Stimulated activated CD8-positive, alpha-beta memory T cell treated with anti-CD3 and anti-CD28 coated beads, Interleukin-7, amount 100 ng/mL, for 4 hours (primary cell): ENCODE results near the gene ARHGAP15.

Source experiments
- DNase-seq, 2 donors: peaks; one replicate each; pipeline ENCODE4 v3.0.0-alpha.2; 2020; ENCODE audit warnings: low read depth in 2 of 2

ARHGAP15 gene

DNA sequence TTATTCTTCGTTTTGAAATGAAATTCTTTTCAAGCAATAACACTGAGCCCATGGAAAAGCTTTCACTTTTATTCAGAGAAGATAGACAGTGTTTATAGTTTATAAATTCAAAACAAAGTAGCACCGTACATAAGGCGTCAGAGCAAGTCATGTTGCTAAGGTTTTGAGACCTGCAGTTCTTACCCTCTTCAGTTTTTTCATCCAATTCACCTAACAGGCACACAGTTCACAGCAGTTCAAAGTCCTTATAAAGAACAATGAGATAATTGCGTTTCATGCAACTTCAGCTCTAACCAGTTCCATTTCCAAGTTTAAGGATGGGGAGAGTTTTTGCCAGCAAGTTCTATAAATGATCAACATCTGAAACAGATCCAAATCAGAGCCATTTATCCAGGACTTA is 96.7 kb downstream of the ARHGAP15 start:
- DNase-seq = no peak

DNA sequence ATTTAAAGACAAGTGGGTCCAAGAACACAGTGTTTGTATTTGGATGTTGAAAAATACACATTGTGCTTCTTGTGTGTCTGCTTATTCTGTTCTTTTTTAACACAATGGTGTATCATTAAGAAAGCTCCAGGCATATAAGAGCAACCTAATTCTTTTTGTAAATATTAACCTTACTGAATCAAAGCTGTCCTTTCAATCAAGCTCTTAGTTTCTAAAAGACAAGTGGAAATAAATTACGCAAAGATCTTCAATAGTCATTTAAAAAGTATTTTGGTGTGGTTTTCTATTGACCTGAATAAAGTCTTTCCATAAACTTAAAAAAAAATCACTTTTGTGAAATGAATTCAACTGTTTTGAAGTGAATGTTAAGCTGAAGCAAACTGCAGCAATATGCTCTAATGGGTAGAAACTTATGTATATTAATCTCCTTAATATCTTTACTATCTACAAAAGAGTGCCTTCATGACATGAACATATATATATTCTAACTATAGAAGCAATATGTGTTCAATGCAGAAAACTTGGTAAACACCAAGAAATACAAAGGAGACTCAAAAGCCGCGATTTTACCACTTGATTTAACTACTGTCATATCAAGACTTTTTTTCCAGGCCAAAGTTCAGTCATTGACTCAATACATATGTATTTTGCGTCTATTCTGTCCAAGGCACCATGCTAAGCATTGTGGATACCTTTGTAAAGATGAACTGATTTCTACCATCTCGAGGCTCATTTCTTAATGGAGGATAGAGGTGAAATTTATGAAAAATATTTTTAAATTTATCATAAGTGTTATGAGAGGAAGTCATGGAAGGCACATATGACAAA is 97.7 kb downstream of the ARHGAP15 start:
- DNase-seq = no peak

- no peak for DNase-seq
These were observed 100.2 kb downstream of the ARHGAP15 start for GRCh38 chr2:143229411-143229810.

DNA sequence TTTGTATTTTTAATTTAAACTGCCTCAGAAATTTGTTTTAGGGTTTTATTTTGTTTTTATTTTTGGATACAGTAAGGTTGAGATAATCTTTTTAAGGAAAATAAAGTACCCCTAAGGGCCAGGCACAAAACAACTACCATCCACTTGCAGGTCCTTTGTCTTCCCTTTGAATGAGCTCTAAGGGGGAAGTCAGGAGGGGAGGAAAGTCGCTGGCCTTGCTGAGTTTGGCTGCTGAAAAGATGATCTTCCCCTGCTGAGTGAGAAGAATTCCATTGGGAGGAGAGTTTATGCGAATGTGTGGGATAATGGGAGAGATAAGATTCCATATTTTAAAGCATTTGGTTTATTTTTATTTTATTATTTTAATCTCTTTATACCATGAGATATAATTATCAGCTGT is 100.7 kb downstream of the ARHGAP15 start:
- DNase-seq = no peak

DNA sequence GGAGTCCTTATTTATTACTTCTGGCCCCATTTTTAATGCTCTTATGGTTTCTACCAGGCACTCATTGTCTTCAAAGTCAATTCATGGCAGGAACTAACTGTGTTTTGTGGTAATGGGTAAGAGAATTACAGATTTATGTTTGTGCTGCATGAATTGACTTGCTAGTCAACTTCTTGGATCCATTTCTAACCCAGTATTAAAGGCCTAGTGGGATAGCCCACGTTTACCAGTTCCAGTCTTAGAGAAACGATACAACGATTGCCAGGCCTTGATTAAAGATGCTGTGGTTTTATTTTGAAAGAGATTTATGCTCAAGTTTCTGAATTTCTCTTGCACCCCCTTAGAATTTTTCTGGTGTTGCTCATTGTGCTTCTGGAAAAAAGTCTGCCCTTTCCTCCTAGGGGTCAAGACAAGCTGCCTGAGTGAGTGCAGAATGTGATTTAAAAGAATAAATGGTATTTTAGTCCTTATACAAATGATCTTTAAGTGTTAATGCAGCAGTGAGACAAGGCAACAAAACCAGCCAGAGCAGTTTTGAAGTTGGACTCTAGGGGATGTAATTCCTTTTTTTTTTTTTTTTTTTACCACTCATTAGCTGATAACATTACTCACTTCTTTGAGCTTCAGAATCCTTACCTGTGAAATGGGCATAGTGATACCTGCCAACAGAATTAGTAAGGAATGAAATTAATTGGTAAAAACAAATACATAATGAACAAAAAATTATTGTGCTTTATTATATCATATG is 101.5 kb downstream of the ARHGAP15 start:
- DNase-seq = no peak

- DNase-seq = no peak
These were observed 102.0 kb downstream of the ARHGAP15 start for GRCh38 chr2:143231254-143231645.

DNA sequence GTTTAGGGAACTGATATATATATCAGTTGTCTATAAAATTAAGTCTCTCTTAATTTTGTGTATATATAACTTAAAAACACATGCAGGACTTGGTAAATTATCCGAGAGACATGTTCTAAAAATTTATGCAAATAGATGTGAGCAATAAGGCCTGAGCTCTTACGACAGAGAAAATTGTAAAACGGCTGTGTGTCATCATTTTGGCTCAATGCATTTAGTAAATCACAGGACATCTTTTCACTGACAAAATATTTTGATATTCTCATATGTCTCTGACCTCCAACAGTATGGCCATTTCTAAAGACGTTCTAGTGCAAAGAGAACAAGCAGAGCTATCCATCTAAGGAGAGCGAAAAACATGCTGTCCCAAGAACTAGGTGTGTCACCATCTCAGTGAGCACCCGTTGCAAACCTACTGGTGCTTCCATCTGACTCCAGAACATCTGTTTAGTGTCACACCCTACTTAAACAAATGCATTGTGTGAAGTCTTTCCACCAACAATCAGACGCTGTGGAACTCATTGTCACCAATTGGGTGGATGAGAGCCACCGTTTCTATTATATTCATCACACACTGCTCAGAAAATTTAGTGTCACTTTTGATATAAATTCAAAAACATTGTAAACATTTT is 108.0 kb downstream of the ARHGAP15 start:
- no peak for DNase-seq

DNA sequence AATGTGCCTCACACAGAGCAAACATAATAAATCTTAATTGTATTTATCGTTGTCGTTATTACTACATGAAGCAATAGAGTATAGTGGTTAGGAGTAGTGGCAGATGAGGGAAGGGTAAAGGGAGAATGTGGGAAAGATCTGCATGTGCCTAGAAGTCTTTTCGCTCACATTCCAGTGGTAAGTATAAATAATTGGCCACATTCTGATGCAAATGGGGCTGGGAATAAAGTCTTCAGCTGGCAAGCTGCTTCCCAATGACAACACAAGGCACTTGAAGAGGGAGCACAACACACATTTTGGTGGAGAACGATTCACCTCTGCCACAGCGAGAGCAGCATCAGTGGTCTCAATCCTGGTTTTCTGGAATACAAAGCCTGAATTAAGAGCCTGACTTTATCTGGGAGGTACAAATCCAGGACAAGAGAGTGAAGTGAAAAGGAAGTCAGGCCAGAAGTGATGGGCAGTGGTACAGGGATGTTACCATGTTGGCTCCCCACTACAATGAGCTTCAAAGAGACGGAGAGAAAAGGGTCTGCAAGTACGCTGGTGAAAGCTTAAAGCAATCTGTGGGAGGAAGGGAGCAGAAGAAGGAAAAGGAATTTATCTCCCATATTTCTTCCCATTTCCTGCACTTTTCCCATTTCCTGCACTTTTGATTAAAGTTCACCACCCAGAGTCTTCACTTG is 112.3 kb downstream of the ARHGAP15 start:
- DNase-seq = no peak

DNA sequence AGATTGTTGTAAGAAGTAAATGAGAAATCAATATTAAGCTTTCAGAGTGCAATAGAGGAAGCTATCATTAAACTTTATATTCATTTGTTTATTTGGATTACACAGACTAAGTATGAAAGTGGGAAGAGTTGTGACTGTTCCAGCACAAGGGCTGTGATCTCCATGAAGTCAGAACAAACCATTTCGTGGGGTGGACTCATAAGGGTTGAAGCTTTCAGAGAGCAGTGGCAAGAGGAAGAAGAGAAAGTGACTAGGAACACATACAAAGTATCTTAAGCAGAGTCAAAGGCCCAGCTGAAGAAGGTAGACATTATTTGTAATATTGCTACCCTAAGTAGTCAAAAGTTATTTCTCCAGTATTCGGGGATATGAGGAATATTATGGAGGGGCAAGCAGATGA is 117.0 kb downstream of the ARHGAP15 start:
- DNase-seq = no peak

- DNase-seq = peak in 1 of 2 donors; percentile 25
These were observed 117.9 kb downstream of the ARHGAP15 start for GRCh38 chr2:143246815-143247744.

DNA sequence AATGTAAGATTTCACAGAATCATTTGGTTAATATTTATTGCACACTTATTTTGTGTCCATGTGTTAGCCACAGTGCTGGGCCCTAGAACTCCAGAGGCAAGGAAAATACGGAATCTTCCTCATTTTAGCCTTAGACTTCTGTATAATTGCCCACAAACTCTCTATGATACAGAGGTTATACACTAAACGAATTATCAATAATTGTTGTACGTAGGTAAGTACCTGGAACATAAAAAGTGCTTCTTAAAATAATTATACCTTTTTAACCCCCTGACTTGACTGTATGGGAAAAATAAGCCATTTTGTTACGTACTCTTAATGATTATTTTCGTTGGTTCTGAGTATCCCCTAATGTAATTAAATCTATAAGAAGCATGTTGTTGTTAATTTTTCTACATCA is 119.4 kb downstream of the ARHGAP15 start:
- DNase-seq = no peak

DNA sequence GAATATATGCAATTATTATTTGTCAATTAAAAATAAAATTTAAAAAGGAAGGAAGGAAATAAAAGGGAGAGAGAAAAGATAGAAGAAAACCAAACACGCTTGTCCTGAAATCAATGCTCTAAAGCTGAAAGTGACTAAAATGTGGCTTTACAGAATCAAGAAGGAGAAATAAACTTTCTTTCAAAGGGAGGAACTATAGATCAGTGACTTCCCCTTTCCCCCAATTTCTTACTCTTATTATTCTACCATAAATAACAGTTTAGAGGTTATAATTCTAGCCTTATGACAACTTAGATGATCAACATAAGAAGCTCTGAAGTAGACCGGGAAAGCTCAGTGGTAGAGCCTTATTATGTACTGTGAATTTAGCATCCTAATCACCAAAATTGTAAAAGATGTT is 122.5 kb downstream of the ARHGAP15 start:
- no peak for DNase-seq

- DNase-seq = no peak
These were observed 123.1 kb downstream of the ARHGAP15 start for GRCh38 chr2:143252138-143252907.

DNA sequence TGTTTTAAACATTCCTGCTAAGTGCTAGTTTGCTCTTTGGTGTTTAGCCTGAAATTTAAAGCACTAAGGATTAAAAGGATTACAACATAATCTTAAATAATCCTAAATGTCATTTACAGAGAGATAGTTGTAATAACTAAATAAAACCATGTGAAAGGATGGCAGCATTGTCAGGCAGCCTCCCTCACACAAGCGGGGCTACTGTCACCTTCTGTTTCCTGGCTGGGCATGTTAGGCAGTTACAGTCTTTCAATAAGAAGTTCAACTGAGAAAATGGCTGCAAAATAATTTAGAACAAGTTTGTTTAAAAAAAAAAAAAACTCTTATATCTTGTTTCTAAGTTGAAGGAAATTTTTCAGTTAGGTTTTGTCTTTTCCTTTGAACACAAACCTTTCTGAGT is 124.9 kb downstream of the ARHGAP15 start:
- peak in 1 of 2 donors; percentile 27 for DNase-seq

DNA sequence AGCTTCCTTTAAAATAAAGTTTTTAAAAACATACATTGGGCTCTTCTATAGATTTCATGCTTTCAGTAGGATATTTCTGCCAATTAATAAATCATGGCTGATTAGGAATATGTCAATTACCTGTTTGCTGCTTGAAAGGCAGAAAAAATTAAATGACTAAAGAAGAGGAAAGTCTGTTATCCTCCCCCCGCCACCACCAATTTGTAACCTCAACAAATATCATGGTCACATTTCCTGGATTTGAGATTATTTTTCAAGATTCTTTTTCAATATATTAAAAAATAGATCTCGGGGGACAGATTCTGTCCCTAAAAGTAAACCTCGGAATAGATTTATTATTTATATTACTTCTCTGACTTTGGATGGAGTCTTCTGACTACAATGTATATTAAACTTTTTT is 125.9 kb downstream of the ARHGAP15 start:
- no peak for DNase-seq

- no peak for DNase-seq
These were observed 126.7 kb downstream of the ARHGAP15 start for GRCh38 chr2:143255899-143256298.

DNA sequence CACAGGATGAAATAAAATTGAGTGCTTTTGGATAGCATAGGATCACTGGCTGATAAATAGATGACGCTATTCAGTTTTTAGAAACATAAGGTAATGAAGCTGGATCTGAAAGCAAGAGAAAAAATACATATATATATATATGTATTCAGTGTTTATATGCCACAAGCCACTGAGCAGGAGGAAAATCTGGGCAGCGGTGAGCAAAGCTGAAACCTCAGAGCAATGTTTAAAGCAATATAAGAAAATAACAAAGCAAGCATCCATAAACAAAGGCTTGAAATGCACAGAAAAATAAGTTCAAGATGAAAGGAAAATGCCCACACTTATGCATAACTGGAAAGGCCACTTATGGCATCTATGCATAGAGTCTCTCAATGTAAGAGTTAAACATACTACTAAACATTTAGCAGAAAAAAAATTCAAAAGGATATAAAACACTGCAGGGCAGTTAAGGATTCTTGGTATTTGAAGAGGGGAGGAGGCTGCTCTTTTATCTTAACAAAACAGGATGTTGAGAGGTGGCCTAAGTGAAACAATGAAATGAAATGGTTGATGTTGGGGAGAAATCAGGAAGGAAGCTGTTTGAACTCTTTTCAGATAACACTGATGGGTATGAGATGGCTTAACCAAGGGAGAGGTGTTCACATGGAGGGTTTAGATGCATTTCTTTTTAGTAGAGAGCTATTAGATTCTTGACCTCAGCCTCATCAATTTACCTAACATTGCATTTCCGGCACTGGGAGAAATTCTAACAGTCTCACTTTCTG is 129.1 kb downstream of the ARHGAP15 start:
- DNase-seq = no peak

- peak; percentile 45 to 65 for DNase-seq
These were observed 130.2 kb downstream of the ARHGAP15 start for GRCh38 chr2:143259368-143259958.

GRCh38 chr2:143261986-143262385 is 132.8 kb downstream of the ARHGAP15 start:
- peak; percentile 32 to 38 for DNase-seq
